CD4-positive, alpha-beta T cell treated with Interleukin-17A for 4 hours (primary cell): ENCODE data around the gene NCOA1.
"Not testable (repeated sequence)": the region's sequence is repeated elsewhere in the genome, so short reads cannot be mapped to it uniquely, and the experiment has no call there.

ENCODE experiments used
- DNase-seq: peaks from one replicate; pipeline ENCODE4 v3.0.0-alpha.2; 2020; ENCODE audit warnings: mixed read lengths

Gene NCOA1

DNA sequence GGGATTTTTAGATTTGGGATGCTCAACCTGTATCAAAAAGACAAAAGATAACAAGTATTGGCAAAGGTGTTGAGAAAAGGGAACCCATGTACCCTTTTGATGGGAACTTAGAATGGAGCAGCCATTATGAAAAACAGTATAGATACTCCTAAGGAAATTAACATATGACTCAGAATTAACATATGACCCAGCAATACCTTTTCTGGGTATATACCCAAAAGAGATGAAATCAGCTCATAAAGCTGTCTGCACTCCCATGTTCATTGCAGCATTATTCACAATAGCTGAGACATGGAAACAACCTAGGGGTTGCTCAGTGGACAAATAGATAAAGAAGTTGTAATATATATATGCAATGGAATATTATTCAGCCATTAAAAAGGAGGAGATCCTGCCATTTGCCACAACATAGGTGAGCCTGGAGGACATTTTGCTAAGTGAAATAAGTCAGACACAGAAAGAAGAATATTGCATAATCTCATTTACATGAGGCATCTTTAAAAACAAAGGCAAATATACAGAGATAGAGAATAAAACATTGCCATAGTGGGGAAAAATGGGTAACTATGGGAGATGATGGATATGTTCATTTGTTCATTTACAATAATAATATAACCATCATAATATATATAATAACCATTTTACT lies 160.1 kb downstream of the NCOA1 start:
- DNase-seq: no peak

DNA sequence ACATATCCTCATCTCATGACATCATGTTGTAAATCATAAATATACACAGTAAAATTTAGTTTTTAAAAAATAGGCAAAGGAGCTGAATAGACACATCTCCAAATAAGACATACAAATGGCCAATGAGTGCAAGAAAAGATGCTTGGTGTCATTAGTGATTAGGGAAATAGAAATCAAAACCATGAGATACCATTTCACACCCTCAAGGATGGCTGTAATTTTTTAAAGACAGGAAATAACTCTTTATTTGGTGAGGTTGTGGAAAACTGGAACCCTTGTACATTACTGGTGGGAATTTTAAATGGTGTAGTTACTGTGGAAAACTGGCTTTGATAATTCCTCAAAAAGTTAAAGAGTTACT lies 160.6 kb downstream of the NCOA1 start:
- no peak for DNase-seq

DNA sequence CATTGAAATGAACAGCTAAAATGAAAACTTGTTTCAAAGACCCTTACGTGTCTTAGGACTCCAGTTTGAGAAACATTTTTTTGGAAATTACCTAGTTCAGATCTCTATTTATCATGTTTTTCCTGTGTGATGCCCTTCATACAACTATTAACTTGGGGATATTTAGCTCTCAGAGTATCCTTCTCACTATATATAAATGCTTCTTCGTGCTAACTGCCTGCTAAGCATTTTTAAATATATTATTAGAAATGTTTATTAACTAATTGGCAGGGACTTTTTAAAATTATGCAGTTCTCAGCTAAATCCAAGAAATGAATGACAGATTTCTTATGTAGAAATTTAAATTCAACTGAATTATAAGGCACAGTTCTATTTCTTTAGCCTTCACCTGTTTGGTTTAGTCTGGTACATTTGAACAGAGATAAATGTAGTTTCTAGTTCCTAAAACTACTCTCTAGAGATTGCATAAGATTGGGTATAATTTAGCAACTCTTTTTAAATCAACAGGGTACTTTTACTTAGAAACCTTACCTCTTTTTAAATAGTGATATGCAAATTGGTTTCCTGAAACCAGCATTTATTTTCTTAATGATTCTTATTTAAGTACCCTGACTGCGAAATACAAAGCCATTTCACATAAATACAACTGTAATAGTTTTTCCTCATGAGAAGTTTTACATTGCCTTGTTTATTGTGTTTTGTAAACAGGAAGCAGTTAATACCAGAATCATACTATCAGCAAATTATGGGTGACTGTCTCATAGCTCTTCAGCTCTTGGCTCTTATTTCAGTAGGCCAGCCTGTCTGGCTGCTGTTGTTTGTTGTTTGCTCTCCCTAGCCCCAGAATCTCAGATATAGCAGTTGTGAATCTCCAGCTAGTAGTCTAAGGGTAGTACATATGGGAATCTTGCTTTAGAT lies 161.5 kb downstream of the NCOA1 start:
- DNase-seq: no peak

DNA sequence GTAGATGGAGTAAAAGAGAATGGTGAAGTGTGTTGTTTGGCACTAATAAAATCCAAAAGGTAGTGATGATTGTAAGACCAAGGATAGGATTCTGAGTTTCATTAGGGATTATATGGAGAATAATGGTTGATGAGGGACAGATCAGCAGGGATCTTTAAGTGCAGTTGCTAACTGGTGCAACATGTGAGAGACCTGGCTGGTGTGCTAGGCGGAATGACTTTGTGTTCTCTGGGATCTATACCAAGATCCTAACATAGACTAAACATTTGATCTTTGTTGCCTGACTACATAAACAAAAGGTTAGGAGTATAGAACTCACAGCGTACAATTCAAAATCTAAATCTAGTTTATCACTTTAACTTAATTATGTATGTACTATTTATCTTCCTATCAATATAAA lies 166.8 kb downstream of the NCOA1 start:
- DNase-seq: no peak

DNA sequence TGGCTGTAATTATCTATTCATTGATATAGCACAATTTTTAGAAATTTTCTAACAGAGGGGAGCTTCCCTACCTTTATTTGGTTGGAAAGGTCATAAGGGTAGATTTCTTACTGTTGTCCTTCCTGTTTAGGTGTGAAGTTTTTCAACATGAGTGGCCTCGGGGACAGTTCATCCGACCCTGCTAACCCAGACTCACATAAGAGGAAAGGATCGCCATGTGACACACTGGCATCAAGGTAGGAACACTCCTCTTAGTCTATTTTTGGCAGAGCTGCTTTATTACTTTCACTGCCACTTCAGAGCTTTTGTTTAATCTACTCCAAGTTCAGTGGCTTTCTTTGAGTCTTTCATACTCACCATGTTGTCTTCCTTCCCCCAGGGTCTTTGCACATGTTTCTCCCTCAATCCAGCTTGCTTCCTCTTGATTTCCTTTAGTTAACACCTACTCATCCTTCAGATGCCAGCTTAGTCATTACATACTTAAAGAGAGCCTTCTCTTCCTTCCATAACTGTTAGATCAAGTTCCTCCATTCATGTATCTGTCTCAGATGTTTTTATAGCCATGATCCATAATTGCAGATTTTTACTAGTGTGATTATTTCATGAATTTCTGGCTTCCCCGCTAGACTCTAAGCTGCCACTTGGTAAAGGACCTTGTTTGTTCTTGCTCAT lies 167.6 kb downstream of the NCOA1 start:
- DNase-seq: no peak

DNA sequence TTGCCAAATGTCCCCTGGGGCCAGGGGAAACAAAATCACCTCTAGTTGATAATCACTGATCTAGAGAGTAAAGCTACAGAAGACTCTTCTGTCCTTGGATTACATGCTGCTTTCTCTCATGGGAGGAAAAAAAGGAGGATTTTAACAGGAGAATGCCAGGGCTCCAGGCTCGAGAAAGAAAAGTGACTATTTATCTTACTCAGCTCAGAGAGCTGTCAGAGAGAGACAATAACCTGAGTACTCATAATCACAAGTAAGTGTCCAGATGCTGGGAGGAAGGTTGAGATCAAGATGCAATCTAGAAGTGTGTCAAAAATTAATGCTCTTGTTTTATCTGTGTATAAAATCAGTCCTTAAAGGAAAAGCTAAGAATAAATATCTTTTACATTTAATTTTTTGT lies 168.8 kb downstream of the NCOA1 start:
- DNase-seq: no peak

DNA sequence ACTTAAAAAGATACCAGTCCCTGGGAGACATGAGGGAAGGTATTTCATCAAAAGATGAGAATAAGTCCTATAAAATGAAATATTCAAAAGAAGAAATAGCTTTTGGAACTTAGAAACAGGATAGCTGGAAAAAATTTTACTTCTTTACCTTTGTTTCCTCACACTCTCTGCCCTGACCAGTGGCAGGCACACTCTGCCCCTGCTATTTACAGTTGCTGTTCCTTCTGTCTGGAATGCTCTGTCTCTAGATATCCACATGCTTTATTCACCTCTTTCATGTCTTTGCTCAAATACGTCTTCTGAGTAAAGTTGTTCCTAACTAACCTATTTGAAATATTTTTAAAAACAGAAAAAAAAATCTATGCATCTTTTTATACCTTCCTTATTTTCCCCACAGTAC lies 176.5 kb downstream of the NCOA1 start:
- no peak for DNase-seq

DNA sequence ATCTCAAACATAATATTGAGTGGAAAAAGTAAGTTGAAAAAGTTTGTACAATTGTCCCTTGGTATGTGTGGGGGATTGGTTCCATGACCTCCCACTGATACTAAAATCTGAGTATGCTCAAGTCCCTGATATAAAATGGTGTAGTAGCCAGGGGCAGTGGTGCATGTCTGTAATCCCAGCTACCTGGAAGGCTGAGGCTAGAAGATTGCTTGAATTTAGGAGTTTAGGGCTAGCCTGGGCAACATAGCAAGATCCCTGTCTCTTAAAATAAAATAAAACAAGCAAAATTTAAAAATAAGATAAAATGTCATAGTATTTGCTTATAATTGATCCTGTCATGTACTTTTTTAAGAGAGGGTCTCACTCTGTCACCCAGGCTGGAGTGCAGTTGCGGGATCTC lies 180.2 kb downstream of the NCOA1 start:
- DNase-seq: no peak

DNA sequence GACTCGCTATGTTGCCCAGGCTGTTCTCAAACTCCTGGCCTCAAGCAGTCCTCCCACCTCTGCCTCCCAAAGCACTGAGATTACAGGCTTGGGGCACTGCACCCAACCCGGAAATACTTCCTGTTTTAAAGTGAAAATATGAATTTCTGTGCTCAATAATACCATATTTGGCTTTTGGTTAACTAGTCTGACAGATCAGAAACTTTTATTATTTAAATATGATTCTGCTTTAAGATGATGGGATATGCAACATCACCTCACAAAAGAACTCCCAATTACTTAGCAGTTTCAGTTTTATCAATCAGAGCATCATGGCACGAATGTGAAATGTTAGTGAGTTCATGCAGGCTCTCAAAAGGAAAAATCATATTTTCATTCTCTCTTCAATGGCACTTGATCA lies 181.5 kb downstream of the NCOA1 start:
- DNase-seq: no peak

DNA sequence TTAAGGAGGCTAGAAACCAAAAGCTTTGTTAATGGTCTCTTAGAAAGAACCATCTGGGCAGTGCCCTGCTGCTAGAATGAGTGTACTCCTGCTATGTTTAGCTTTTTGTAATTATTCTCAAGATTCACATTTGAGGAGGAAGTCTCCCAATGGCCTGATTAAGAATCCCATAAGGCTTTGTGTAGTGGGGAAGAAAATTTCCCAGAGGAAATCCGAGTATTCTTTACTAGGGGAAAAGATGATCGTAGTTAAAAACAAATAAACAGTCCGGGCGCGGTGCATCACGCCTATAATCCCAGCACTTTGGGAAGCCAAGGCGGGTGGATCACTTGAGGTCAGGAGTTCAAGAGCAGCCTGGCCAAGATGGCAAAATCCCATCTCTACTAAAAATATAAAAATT lies 184.3 kb downstream of the NCOA1 start:
- DNase-seq: no peak

DNA sequence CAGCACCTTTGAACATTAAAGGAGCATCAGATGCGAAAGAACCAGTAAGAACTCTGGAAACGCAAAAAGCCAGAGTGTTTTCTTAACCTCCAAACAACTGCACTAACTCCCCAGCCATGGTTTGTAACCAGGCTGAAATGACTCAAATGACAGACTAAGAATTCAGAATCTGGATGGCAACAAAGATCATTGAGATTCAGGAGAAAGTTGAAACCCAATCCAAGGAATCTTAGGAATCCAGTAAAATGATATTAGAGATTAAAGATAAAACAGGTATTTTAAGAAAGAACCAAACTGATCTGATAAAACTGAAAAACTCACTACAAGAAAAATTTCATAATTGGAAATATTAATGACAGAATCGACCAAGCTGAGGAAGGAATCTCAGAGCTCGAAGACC lies 185.4 kb downstream of the NCOA1 start:
- no peak for DNase-seq

DNA sequence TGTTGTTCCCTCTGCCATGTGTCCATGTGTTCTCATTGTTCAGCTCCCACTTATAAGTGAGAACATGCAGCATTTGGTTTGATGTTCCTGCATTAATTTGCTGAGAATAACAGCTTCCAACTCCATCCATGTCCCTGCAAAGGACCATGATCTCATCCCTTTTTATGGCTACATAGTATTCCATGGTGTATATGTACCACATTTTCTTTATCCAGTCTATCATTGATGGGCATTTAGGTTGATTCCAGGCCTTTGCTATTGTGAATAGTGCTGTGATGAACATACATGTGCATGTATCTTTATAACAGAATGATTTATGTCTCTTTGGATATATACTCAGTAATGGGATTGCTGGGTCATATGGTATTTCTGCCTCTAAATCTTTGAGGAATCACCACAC lies 187.0 kb downstream of the NCOA1 start:
- not testable (repeated sequence) for DNase-seq

DNA sequence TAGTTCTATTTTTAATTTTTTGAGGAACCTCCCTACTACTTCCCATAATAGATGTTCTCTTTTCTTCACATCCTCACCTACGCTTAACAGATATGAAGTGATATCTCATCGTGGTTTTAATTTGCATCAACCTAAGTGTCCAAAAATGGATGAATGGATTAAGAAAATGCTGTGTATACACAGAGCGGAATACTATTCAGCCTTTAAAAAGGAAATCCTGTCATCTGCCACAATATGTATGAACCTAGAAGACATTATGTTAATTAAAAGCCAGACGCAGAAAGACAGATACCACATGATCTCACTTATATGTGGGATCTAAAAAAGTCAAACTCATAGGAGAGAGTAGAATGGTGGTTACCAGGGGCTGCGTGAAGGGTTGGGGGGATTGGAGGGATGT lies 189.1 kb downstream of the NCOA1 start:
- DNase-seq: no peak

DNA sequence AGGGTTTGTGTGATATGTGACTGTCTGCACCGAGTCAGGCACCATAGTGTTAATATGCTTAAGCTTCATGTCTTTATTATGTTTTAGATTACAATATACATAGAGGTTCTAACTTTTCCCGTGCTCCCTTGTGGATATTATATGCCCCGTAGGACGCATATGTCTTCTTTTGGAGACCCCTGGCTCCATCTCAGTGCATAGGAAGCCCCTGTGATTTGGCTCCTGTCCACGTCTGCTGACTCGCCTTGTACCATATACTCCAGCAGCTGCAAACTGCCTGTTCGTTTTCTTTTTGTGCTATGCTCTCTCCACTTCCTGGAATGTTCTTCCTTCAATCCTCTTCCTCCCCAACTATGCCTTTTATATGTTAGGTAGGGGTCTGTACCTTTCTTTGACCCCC lies 191.2 kb downstream of the NCOA1 start:
- no peak for DNase-seq

DNA sequence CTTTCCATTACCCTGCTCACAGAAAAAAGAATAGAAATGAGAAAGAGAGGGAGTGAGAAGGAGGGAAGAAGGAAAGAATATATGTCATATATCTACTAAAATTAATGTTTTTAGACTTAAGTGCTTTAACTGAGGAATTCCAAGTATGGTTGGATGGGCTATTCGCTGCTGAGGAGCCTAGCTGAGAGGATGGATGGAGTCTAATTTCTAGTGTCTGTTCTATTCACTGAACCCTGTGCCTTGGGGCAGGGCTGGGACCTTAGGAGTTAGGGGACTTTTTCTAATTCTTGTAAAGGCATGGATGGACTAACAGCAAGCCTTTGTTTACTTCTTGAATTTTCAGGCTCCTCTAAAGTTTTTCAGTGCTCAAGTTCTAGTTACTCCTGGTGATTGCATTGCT lies 192.4 kb downstream of the NCOA1 start:
- no peak for DNase-seq

DNA sequence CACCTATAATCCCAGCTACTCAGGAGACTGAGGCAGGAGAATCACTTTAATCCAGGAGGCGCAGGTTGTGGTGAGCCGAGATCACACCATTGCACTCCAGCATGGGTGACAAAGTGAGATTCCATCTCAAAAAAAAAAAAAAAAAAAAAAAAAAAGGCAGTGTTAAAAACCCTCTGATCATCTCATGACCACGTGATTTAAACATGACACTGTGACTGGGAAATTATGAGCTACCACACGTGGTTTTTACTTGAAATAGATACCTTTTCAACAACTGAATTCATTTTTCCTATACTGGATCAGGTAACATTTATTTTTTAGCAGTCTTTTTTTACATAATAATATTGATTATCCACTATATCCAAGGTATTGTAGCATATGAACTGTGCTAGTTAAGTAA lies 199.5 kb downstream of the NCOA1 start:
- no peak for DNase-seq

DNA sequence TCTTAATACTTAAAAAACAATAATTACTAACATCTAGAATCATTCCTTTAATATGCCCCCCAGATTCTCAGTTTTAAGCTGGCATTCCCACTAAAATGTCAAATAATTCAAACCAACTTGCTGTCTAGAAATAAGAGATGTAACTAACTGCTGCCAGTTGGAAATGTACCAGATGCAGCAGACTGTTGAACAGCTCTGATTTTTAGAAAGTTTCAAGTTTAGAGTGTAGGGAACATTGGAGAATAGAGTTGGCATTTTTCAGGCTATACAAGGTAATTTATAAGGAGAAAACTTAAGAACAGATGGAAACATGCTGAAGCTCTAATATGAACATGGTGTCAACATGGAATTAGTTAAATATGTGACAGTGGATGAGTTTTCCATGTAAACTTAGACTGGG lies 200.8 kb downstream of the NCOA1 start:
- DNase-seq: no peak

DNA sequence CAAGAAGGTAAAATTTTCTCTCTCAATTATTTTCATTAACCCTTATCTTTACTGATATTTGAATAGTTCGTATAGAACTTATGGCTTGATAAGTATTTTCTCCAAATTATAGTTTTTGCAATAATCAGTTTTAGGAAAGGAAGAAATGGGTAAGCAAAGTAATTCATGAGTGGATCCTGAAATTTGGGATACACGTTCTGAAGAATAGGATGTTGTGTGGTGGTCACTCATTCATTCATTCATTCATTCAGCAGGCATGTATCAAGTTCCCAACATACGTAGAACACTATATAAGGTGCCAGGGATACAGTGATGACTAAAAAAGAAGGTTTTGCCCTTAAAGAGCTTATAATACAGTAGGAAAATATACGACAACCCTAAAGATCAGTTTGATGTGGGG lies 206.7 kb downstream of the NCOA1 start:
- no peak for DNase-seq

DNA sequence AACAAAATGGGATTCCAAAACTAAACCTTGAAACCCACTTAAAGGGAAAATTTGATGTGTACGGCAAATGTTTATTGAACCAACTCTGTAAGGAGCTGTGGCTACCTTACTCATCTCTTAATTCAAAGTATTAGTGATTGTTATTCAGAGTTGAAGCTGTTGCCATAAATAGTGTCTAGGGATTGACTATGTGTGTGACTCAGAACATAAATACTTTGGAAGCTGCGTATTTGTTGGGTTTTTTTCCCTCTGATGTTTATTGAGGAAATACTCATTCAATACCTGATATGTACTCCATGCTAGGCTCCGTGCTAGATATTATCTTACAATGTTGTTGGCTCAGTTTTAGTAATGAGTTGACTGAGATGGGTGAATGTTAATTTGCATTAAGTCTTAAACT lies 211.7 kb downstream of the NCOA1 start:
- no peak for DNase-seq

DNA sequence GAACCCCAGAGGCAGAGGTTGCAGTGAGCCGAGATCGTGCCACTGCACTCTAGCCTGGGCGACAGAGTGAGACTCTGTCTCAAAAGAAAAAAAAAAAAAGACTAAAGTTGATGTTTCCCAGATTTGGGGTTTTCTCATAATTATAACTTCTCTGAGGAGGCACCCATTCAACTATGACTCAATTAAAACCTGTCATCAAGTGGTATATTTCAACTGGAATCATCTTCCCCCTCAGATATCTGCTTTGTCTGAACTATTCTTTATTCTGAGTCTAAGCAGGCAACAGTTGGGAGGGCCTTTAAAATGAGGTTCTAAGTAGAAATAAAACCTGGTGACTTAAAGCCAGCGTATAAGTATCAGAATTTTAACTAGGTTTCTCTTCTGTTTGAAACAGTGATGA lies 213.6 kb downstream of the NCOA1 start:
- DNase-seq: no peak

DNA sequence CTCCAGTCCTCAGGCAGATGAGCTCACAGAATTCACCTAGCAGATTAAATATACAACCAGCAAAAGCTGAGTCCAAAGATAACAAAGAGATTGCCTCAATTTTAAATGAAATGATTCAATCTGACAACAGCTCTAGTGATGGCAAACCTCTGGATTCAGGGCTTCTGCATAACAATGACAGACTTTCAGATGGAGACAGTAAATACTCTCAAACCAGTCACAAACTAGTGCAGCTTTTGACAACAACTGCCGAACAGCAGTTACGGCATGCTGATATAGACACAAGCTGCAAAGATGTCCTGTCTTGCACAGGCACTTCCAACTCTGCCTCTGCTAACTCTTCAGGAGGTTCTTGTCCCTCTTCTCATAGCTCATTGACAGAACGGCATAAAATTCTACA lies 216.1 kb downstream of the NCOA1 start:
- DNase-seq: no peak

DNA sequence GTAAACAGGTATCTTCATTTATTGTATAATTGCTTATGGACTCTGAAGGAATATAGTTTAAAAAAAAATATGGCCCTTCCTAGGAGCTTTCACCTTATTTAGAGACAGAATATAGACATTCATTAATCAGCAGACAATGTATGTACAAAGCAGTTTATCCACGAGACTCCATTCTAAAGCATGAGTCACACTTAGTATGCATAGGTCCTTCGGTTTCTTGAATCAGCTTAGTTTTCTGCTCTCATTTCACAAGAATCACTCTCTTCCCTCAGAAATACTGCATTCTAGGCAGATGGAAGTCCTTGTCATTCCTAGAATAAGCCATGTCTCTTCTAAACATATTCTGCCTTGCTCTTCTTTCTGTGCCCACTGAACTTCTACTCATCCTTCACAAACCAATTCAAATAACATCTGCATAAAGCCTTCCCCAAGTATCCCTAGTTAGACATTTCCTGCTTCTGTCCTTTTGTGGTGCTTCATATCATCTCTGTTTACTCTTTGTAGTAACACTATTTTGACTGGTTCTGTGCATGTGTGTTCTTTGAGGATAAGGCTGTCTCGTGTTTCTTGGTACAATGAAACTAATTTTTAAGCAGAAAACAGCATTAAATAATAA lies 217.6 kb downstream of the NCOA1 start:
- no peak for DNase-seq

DNA sequence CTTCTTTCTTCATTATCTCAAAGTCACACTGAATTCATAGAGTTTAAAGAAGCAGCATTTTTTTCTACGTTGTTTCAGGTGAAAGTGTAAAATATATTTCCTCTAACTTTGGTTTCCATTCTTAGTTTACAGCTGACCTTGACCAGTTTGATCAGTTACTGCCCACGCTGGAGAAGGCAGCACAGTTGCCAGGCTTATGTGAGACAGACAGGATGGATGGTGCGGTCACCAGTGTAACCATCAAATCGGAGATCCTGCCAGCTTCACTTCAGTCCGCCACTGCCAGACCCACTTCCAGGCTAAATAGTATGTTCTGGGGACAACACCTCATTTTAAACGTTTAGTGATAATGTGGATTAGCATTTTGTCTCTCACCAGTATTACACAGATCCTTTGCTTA lies 219.8 kb downstream of the NCOA1 start:
- DNase-seq: no peak

DNA sequence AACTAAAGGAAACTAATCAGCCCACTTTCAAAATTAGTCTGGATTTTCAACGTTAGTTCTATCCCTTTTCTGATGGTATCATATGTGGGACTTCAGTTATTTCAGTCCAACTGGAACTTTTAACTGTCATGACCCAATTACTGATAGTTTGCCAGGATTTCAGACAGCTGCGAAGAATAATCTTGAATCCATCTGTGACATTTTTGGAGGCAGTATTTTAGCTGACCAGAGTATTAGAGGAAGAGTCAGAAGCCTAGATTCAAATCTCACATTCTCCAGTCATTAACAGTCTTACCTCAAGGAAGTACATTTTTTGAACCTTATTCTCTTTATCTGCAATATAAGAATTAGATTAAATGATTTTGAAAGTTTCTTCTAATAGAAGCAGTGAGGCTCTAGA lies 220.8 kb downstream of the NCOA1 start:
- no peak for DNase-seq
